ENCODE results near the gene UGT1A10.

The UGT1A10 gene

DNA sequence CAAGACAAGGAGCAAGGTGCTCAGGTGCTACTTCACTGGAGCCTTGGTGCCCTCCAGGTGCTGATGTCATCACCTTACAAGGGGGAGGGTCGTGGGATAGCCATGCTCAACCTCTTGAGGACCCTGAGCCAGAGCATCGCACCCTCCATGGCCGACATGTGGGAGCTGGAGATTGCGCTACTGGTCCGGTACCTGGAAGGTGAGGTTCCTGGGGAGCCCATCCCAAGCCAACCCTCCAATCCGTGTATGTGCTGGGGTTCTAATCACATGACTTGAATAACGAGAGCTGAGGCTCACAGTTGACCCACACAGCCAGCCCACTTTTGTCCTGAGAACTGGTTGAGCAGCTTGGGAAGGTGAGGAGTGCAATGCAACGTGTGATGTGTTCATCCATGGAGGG lies 167.7 kb downstream of the UGT1A10 start:
- DNase-seq (ENCODE audit: low read depth in 2 of 2) = no peak

DNA sequence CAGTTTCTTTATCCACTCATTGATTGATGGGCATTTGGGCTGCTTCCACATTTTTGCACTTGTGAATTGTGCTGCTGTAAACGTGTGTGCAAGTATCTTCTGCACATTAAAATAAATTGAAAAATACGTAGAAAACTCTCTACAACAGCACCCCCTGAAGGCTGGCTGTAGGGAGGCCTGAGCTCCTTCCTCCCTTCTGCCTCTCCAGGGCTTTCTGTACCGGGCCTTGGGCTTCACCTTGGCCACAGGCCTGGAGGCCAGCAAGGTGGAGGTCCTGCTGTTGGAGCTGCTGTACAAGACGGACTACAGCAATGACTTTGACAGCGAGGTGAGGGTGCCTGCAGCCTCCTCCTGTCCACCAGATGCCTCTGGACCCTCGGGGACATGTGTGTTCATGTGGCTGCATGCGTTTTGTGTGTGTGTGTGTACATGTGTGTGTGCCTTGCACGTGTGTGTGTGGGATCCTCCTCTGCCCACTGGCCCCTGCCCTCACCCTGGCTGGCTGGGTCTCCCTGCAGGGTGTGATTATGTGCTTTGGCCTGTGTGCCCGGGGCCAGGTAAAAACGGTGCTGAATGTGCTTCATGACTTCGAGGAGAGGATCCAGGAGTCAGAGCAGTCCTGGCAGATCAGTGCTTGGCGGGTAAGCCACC lies 171.1 kb downstream of the UGT1A10 start:
- DNase-seq (ENCODE audit: low read depth in 2 of 2) = no peak

DNA sequence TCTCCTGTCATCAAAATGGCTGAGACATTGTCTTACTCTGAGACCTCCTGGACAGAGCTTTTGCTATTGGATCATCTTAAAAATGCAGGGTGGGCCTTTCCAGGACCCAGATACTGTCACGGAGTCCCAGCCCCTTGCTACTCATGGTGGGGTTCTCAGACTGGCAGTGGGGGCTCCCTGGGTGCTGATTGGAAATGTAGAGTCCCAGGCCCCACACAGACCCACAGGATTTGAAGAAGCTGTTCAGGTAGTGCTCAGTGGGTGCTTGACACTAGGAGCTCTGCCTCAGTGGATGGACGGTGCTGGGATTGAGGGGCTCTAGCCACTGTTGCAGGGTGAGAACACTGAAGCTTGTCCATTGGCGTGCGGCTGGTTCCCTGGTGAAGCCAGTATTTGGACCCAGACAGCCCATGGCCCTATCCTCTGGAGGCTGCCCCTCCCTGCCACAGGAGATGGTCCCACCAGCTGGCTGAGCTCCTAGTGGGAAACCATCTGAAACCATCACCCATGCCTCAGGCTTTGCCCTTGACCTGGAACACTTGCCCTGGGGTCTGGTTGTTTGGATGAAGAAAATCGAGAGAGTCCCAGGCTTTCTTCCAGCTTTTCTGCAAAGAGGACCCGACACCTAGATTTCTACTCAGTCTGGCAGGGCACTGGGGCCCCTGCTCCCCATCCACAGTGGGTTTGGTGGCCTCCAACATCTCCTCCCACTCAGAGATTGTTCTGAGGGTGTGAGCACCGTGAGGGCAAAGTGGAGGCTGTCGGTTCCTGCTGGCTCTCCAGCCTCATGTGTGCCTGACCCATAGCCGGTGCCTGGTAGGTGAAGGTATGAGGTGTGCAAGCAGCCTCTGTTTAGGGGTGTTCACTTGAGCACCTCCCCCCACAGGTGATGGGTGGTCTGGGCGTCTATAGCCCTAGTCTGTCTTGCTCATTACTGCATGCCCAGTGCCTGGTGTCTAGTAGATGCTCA lies 172.0 kb downstream of the UGT1A10 start:
- no peak for DNase-seq (ENCODE audit: low read depth in 2 of 2)

DNA sequence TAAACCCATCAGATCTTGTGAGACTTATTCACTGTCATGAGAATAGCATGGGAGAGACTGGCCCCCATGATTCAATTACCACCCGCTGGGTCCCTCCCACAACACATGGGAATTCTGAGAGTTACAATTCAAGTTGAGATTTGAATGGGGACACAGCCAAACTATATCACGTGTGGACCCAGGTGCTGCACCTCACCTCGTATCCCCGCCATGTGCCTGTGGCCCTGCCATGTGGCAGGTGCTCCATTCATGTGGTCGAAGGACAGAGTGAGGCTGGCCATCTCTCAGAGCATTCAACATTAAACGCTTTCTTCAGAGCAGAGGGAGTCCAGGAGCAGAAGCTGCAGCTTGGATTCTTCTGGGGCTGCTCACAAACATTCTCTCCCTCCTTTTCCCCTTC lies 174.1 kb downstream of the UGT1A10 start:
- DNase-seq (ENCODE audit: low read depth in 2 of 2) = no peak

DNA sequence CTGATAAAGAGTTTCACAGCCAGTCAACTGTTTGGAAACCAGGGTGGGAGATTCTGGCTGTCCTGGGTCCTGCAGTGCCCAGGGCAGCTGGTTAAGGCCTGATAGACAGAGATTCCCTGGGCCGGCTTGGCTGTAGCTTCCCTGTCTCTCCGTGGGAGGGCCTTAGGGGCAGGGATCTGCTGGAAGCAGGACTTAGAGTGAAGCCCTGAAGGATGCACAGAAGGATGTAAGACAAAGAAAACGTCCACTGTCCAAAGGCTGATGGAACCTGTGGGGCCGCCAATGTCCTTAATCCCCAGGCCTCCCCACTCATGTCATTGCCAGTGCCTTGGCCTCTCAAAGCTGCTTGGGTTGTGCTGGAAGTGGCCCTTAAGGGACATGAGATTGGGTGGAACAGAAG lies 174.8 kb downstream of the UGT1A10 start:
- DNase-seq (ENCODE audit: low read depth in 2 of 2) = no peak

DNA sequence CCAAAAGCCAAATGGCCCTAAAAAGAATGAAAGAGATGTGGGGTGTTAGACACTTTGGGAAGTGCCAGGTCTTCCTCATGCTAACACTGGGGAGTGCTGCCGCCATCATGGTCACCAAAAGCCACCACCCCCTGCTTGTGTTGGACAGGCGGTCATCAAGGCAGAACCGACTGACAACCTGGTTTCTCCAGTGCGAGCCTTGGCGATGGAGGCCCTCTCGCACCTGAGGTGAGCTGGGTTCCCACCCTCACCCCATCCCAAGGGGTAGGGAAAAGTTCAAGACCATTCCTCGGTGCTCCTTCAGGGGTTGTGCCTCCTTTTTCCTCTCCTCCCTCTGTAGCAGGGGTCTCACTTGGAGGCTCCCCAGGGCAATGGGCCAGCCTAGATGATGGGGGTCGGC lies 175.5 kb downstream of the UGT1A10 start:
- DNase-seq (ENCODE audit: low read depth in 2 of 2) = no peak

DNA sequence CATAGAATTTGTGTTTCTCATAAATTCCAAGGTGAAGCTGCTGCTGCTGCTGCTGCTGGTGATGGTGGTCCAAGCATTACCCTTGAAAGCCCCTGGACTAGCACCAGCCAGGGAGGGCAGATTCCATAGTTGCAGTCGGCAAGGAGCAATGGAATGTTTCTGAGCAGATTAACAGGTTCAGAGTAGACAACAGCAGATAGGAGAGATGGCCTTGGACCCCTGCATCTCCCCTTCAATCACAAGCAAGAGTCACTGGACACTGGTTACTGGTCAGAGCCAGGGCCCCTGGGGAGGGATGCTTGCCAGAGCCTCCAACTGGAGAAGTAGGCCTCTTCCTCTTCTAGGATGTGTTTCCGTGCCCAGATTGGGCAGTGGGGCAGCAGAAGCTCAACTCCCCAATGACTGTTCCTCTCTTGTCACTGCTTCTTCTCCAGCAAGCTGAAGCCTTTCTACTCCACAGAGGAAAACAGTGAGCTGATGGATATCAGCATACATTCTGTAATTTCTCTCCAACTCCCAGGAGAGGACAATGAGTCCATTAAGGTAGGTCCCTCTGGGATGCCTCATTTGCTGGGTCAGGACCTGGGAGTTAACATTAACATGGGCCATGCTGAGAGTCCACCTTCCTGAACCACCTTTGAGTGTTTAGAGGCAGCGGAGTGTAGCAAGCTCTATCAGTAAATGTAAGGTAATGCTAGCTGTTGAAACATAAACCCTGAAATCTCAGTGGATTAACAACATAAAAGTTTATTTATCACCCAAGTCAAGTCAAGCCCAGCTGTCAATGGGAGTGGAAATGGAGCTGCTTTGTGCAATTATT lies 177.2 kb downstream of the UGT1A10 start:
- no peak for DNase-seq (ENCODE audit: low read depth in 2 of 2)

DNA sequence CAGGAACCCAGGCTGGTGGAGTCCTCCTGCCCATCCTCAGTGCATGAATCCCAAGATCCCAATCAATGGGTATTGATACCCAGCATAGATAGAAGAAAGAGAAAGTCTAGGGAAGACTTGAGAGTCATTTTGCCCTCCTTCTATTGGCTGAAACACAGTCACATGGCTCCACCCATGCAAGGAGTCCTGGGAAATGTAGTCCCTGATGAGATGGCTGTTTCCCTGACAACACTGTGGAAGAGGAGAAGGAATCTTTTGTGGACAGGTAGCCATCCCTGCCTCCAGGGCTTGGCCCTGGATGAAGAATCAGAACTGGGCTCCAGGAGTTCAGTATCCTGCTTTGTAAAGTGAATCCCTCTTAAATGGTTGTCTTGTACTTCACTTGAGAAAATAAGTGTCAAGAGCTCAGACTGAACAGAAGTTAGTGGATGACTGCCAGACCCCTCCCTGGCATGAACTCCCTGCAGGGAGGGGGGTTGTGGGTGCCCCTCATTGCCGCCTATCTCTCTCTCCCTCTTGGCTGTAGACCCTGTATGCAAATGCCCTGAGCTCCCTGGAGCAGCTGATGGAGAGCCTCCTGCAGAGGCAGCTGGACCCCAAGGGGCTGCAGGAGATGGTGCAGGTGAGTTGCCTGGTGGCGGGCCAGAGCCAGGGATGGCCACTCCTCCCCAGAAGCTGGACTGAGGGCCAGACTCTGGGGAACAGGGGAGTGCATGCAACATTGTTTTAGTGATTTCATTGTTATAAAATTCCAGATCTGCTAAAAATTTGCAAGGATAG lies 178.0 kb downstream of the UGT1A10 start:
- no peak for DNase-seq (ENCODE audit: low read depth in 2 of 2)

DNA sequence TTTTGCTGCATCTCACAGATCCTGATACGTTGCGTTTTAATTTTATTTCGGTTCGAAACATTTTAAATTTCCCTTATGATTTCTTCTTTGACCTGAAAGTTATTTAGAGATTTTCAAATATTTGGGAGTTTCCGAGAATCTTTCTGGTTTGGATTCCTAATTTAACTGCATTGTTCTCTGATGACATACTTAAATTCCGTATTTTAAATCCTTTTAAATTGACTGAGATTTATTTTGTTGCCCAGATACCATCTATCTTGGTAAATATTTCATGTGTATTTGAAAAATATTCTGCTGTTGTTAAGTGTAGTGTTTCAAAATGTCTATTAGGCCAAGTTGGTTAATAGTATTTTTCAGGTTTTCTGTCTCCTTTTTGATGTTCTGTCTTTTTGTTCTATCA lies 179.6 kb downstream of the UGT1A10 start:
- DNase-seq (ENCODE audit: low read depth in 2 of 2) = no peak

DNA sequence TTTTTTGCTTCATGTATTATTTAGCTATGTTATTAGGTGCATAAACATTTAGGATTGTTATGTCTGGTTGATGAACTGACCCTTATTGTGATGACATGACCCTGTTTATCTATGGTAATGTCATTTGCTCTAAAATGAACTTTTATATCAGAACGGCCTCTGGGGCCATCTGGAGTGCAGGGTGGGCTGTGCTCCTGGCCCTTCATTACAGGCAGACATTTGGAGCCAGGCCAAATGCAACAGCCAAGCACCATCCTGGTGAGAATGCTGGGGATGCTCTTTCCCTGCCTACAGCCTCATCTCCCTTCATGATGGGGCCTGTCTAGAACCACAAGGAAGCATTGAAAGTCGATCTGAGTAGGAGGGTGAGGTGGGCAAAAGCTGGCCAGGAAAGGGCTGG lies 180.1 kb downstream of the UGT1A10 start:
- DNase-seq (ENCODE audit: low read depth in 2 of 2) = no peak

DNA sequence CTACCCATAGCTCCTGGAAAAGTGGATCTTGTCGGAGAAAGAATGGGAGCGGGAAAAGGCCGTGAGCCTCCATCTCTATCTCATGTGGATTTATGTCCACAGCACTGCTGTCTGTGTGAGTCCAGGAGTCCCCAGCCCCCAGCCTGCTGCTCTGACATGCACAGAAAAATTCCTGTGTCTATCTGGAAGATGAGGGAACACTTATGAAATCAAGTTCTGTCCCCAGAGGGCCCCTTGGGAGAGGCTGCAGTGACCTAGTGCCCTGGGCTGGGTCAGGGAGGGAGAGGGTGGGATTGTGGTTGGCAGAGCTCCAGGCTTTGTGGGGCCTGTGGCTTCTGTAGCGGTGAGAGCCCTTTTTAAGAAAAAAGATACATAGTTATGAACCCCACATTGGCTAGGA lies 180.5 kb downstream of the UGT1A10 start:
- no peak for DNase-seq (ENCODE audit: low read depth in 2 of 2)

DNA sequence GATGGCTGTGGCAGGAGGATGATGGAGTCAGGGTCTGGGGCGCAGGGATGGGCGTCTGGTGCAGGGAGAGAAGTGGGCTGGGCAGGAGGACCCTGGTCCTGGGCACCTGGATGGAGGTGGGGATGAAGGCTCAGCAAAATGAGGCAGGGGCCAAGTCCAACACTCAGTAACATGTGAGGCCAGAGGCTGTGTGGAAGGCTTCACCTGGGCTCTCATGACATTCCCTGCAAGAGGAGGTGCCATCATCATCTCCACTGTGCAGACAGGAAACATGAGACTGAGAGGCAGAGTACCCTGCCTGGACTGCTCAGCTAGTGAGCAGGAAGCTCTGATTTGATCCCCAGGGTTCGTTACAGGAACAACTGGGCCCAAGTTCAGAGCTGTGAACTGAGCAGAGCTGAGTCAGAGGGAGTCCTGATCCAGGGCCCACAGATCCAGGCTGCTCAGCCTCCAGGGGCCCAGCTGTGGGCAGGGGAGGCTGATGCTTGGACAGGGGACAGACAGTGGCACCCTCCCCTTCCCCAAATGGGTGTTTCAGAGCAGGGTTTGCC lies 181.2 kb downstream of the UGT1A10 start:
- no peak for DNase-seq (ENCODE audit: low read depth in 2 of 2)

DNA sequence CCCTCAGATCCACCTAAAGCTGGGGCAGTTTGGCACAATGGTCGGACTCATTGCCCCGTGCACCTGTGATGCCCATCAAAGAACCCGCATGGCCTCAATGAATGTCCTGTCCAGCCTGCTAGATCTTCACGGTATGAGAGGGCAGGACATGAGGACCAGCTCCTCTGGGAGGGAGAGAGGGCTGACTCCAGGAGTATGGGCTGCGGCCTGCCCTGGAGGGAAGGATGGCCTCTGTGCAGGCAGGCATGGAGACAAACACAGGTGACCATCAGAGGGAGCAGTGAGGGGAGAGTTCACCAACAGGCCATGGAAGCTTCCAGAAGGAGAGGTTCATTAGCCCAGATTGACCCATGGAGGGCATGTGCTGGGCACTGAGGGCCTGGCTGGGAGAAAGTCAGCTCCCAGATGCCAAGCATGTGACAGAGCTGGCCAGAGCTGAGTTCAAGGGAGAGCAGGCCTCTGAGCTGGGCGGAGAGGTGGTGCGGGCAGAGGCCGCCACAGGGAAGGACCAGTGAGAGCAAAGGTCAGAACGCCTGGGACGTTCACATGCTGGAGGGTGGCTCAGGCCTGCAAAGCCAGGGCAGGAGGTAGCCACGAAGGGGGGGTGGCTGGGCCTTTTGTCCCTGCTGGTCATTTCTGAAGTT lies 181.9 kb downstream of the UGT1A10 start:
- DNase-seq (ENCODE audit: low read depth in 2 of 2) = no peak

DNA sequence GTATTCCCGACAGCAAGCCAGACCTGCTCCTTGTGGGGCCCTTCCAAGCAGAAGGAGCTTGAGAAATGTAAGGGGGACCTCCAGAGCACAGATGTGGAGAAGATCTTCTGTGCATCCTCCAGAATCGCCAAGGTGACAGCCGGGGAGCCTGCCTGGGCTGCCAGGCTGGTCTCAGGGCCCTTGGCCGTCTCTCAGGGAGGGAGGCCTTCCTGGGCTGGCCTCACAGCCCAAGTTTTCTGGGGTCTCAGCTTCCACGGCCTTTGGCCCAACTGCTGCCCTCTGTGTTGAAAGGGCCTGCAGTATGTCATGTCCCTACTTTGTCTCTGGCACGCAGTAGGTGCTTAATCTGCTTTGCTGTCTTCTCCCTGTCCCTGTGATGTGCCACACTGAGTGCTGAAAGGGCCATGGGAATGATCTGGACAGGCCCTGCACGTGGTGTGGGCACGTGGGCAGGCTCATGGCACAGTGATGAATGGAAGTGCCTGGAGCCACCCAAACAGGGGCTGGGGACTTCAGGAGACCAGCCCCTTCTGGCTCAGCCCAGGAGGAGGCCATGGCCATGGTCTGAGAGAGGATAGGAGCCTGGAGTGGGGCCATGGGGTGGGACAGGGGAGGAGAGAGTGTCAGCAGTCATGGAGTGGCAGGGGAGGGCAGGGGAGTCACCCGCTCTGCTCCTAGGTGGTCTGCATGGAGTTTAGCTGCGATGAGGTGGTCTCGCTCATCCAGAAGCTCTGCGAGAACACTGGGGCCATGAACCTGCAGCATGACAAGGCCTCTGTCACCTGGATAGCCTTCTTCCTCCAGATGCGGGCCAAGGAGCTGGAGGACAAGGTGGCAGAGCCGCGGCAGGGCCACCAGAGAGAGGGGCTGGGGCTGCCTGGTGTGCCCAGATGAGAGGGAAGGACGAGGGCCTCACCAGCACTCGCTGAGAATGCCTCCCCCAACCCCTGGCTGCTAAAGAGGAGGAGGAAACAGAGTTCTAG lies 182.7 kb downstream of the UGT1A10 start:
- no peak for DNase-seq (ENCODE audit: low read depth in 2 of 2)

DNA sequence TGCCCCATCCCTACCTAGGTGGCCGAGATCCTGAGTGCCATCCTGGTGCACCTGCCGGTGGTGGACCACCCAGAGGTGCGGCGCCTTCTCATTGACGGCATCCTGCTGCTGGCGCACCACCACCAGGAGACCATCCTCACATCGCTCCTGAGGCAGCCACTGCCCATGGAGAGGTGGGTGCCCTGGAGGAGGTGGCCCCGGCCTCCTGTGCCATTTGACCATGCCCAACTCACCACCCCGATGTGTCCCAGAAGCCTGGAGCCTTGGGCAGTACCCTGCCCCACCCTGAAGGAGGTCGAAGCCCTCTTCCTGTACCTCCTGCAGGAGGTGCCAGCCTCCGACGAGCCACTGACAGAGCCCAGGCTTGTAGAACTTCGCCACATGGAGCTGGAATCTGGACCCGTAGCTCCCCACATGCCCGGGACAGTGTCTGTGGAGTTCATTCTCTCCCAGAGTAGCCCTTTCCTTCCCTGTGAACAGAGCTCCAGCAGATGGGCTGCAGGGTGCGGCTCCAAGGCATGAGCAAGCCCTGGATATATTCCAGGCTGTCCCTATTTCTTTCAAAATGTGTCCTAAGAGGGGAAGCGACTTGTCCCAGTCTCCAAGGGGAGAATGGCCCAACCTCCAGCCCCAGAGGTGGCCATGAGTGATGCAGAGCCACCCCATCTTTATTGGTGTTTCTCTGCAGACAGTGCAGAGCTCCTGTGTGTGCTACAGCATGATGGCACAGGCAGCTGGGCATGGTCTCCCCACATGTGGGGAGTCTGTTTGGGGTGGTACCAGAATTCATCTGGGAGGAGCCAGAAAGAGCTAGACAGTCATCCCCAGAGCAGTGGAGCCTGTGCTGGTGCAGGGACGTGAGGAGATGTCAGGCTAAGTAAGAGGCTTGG lies 183.9 kb downstream of the UGT1A10 start:
- DNase-seq (ENCODE audit: low read depth in 2 of 2) = no peak

DNA sequence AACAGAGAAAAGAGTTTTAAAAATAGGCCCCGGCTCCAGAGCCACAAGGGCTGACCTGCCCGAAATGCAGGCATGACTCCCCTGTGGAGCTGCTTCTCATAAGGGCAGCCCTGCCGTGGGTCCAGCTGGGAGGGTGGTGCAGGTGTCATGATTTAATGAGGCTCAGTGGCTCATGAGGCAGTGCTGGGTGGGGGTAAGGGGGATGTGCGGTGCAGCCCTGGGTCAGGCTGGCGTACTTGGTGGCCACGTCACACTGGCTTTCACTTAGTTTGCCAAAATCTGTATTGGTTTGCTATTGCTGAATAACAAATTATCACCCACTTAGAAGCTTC lies 184.5 kb downstream of the UGT1A10 start:
- no peak for DNase-seq (ENCODE audit: low read depth in 2 of 2)

DNA sequence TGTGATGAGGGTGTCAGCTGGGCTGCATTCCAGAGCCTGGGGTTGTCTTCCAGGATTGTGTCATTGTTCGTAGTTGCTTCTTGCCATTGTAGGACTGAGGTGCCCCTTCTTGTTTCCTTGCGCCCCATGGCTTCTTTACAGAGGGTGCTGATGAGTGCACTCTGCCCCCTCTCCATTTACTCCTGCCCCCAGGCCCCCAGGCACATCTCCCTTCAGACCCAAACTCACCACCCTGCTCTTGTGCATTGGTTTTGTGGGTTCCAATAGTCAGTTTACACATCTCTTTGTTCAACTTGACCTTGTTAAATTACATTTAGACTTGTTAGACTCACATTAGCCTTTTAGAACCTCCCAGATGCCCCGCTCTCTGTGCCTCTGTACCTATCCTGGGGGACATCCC lies 184.9 kb downstream of the UGT1A10 start:
- DNase-seq (ENCODE audit: low read depth in 2 of 2) = no peak

DNA sequence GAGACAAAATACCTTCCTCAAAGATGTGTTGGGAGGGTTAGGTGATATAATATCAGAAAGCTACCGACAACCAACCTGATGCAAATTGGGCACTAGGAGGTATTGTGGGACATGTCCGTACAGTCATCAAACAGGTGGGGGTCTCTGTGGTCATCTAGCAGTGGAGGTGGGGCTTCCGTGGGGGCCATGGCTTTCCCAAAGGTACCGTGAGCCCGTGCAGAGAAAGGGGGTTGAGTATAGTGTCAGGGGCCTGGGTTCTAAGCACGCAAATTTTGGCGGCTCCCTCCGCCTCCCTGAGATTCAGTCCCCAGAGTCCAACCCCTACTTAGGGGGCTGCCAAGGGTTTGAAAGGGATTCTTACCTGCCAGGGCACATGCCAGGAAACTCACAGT lies 185.5 kb downstream of the UGT1A10 start:
- DNase-seq (ENCODE audit: low read depth in 2 of 2) = no peak
